B cell (primary cell): ENCODE measurements around the gene SAP30.

Source experiments
- CTCF ChIP-seq: fragments of 200-600 bp; IDR thresholded peaks from one replicate; pipeline ENCODE4 v1.8.0; 2022; ENCODE audit warnings: antibody characterized with exemption, mild to moderate bottlenecking
- EZH2 ChIP-seq: IDR thresholded peaks from 2 replicates; pipeline ENCODE4 v1.6.1; 2012; ENCODE audit warnings: borderline replicate concordance, low read depth, mild to moderate bottlenecking, moderate library complexity, low read length; ENCODE audit not compliant: insufficient read depth, poor library complexity, severe bottlenecking

DNA sequence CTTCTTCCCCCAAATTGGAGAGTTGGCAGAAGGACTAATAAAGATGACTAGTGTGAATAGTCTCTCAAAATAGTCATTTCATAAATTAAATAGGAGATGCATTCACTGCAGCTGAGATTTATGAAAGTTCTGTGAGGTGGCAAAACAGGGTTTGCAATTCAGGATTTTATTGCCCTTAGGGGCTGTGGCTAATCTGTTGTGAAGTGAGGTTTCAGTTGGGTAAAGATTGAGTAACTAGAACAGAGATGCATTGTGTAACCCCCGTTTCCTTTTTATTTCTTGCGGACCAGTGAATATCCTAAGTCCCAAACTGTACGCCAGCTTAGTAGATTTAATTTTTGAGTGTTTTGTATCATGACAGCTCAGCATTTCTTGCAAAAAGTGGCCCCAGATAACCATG is 44.3 kb downstream of the SAP30 start:
- TF ChIP-seq CTCF = no peak
- TF ChIP-seq EZH2 = no peak
